H9 (cell line): ENCODE data around the gene PITPNM3. TPM values are rescaled to one million over a fixed set of nuclear protein-coding genes. Genes with fewer than 3 reads are reported as not detected.

Experiments used
- DNase-seq: peaks from one replicate; pipeline ENCODE4 v3.0.0-alpha.2; 2017
- H2AFZ ChIP-seq: one replicate; pipeline ENCODE4 v1.6.1; 2013; ENCODE audit warnings: mild to moderate bottlenecking, low read length, control low read depth, moderate library complexity
- H2AK5ac ChIP-seq: 2 replicates; pipeline ENCODE4 v1.6.1; 2013; ENCODE audit warnings: low read length, control low read depth, mixed read lengths; ENCODE audit not compliant: insufficient read length
- H2BK120ac ChIP-seq: one replicate; pipeline ENCODE4 v1.6.1; 2013; ENCODE audit warnings: low read depth, mild to moderate bottlenecking, low read length, control low read depth, inconsistent platforms; ENCODE audit not compliant: poor library complexity, severe bottlenecking
- H2BK12ac ChIP-seq: 2 replicates; pipeline ENCODE4 v1.6.1; 2013; ENCODE audit warnings: low read length, control low read depth, mixed read lengths, low read depth; ENCODE audit not compliant: insufficient read length
- H2BK15ac ChIP-seq: 2 replicates; pipeline ENCODE4 v1.6.1; 2013; ENCODE audit warnings: low read depth, low read length, control low read depth
- H2BK20ac ChIP-seq: one replicate; pipeline ENCODE4 v1.6.1; 2013; ENCODE audit warnings: low read depth, mild to moderate bottlenecking, low read length, control low read depth, inconsistent platforms; ENCODE audit not compliant: poor library complexity, severe bottlenecking
- H2BK5ac ChIP-seq: 2 replicates; pipeline ENCODE4 v1.6.1; 2013; ENCODE audit warnings: low read length, control low read depth, mixed read lengths; ENCODE audit not compliant: insufficient read length
- H3K14ac ChIP-seq: 2 replicates; pipeline ENCODE4 v1.6.1; 2013; ENCODE audit warnings: low read length, control low read depth; ENCODE audit not compliant: insufficient read depth
- H3K18ac ChIP-seq: 2 replicates; pipeline ENCODE4 v1.6.1; 2013; ENCODE audit warnings: low read depth, mild to moderate bottlenecking, mixed read lengths, low read length, control low read depth; ENCODE audit not compliant: insufficient read length
- H3K23ac ChIP-seq: 2 replicates; pipeline ENCODE4 v1.6.1; 2013; ENCODE audit warnings: low read length, control low read depth, mixed read lengths, low read depth; ENCODE audit not compliant: insufficient read length
- H3K23me2 ChIP-seq: 2 replicates; pipeline ENCODE4 v1.6.1; 2013; ENCODE audit warnings: low read depth, mild to moderate bottlenecking, mixed read lengths, low read length, control low read depth; ENCODE audit not compliant: insufficient read length, poor library complexity, severe bottlenecking
- H3K27ac ChIP-seq: 2 replicates; pipeline ENCODE4 v1.5.1; 2013; ENCODE audit warnings: low read length, control low read depth, mixed read lengths, low read depth; ENCODE audit not compliant: insufficient read length
- H3K27me3 ChIP-seq: 2 replicates; pipeline ENCODE4 v1.6.1; 2013; ENCODE audit warnings: low read length, control low read depth, inconsistent platforms; ENCODE audit not compliant: insufficient read depth
- H3K4ac ChIP-seq: 2 replicates; pipeline ENCODE4 v1.6.1; 2013; ENCODE audit warnings: low read depth, mild to moderate bottlenecking, control low read depth, inconsistent platforms, low read length, moderate library complexity
- H3K4me1 ChIP-seq: 2 replicates; pipeline ENCODE4 v1.6.1; 2013; ENCODE audit warnings: low read length, control low read depth, inconsistent platforms; ENCODE audit not compliant: insufficient read depth
- H3K4me2 ChIP-seq: 2 replicates; pipeline ENCODE4 v1.6.1; 2013; ENCODE audit warnings: low read length, control low read depth, mixed read lengths; ENCODE audit not compliant: insufficient read length, insufficient read depth
- H3K56ac ChIP-seq: 2 replicates; pipeline ENCODE4 v1.6.1; 2013; ENCODE audit warnings: low read depth, mild to moderate bottlenecking, mixed read lengths, low read length, control low read depth; ENCODE audit not compliant: insufficient read length
- H3K79me1 ChIP-seq: 2 replicates; pipeline ENCODE4 v1.6.1; 2013; ENCODE audit warnings: low read depth, mild to moderate bottlenecking, moderate library complexity, low read length, control low read depth, inconsistent platforms; ENCODE audit not compliant: insufficient read depth, poor library complexity, severe bottlenecking
- H3K79me2 ChIP-seq: 2 replicates; pipeline ENCODE4 v1.6.1; 2013; ENCODE audit warnings: low read length, control low read depth, inconsistent platforms; ENCODE audit not compliant: insufficient read depth
- H3K9ac ChIP-seq: 2 replicates; pipeline ENCODE4 v1.6.1; 2013; ENCODE audit warnings: low read length, control low read depth, mixed read lengths; ENCODE audit not compliant: insufficient read length; ENCODE audit errors: extremely low read depth
- H3K9me3 ChIP-seq: one replicate; pipeline ENCODE4 v1.6.1; 2013; ENCODE audit warnings: low read depth, low read length, inconsistent platforms; ENCODE audit not compliant: control insufficient read depth
- H3T11ph ChIP-seq: one replicate; pipeline ENCODE4 v1.6.1; 2013; ENCODE audit warnings: mild to moderate bottlenecking, low read length, control low read depth, inconsistent platforms
- H4K20me1 ChIP-seq: one replicate; pipeline ENCODE4 v1.6.1; 2013; ENCODE audit not compliant: control insufficient read depth, insufficient read length, insufficient read depth
- H4K5ac ChIP-seq: 2 replicates; pipeline ENCODE4 v1.6.1; 2013; ENCODE audit warnings: low read depth, mild to moderate bottlenecking, mixed read lengths, low read length, control low read depth; ENCODE audit not compliant: insufficient read length
- H4K8ac ChIP-seq: replicated peaks from 2 replicates; pipeline ENCODE4 v1.6.1; 2013; ENCODE audit warnings: low read length, control low read depth, mixed read lengths, low read depth; ENCODE audit not compliant: insufficient read length
- H4K91ac ChIP-seq: 2 replicates; pipeline ENCODE4 v1.6.1; 2013; ENCODE audit warnings: low read depth, mild to moderate bottlenecking, moderate library complexity, mixed read lengths, low read length, control low read depth; ENCODE audit not compliant: insufficient read length
- H3K27ac Mint-ChIP-seq, 3 experiments: 2 replicates in 2 of 3; 3 replicates in 1 of 3; pipeline ENCODE4 v1.8.0; 2020 to 2021; ENCODE audit warnings: mixed read lengths in 3 of 3, mild to moderate bottlenecking in 1 of 3, moderate library complexity in 1 of 3
- H3K27me3 Mint-ChIP-seq: 2 replicates; pipeline ENCODE4 v1.8.0; 2021; ENCODE audit warnings: low read depth, mild to moderate bottlenecking, moderate library complexity, mixed read lengths
- H3K36me3 Mint-ChIP-seq, 3 experiments: 2 replicates in 2 of 3; 3 replicates in 1 of 3; pipeline ENCODE4 v1.8.0; 2020 to 2021; ENCODE audit warnings: low read depth in 3 of 3, mixed read lengths in 3 of 3; ENCODE audit not compliant: insufficient read depth in 1 of 3
- H3K4me1 Mint-ChIP-seq, 2 experiments: 2 replicates each; pipeline ENCODE4 v1.8.0; 2020; ENCODE audit warnings: mixed read lengths in 2 of 2
- H3K4me3 Mint-ChIP-seq, 2 experiments: 2 replicates in 1 of 2; 3 replicates in 1 of 2; pipeline ENCODE4 v1.8.0; 2020 to 2021; ENCODE audit warnings: mild to moderate bottlenecking in 2 of 2, mixed read lengths in 2 of 2, moderate library complexity in 1 of 2
- H3K9me3 Mint-ChIP-seq, 2 experiments: 2 replicates in 1 of 2; 3 replicates in 1 of 2; pipeline ENCODE4 v1.8.0; 2020; ENCODE audit warnings: mild to moderate bottlenecking in 2 of 2, mixed read lengths in 2 of 2, moderate library complexity in 1 of 2
- WGBS: extraction: QIAGEN DNeasy Blood & Tissue Kit; methylation state at CpG from one replicate; pipeline ENCODE4 v1.1.7; 2013; ENCODE audit warnings: missing lambda C conversion rate, low lambda C conversion rate, mixed read lengths; ENCODE audit not compliant: insufficient read length; ENCODE audit errors: extremely low coverage; 5-methylcytosine and 5-hydroxymethylcytosine counted together
- total RNA-seq: library from RNA; stranded (reverse); gene quantifications from 2 replicates; pipeline ENCODE4 v1.2.1, GENCODE V29; 2021
- TF ChIP-seq, protein P1 (sequence below): fragments of 200-600 bp; sonication (generic); conservative IDR thresholded peaks from 3 replicates; pipeline ENCODE4 v1.8.0; 2021; ENCODE audit warnings: antibody characterized with exemption, mild to moderate bottlenecking

The PITPNM3 gene
- total RNA-seq, 1 experiment from 2014 or later, result 3.4 TPM

DNA sequence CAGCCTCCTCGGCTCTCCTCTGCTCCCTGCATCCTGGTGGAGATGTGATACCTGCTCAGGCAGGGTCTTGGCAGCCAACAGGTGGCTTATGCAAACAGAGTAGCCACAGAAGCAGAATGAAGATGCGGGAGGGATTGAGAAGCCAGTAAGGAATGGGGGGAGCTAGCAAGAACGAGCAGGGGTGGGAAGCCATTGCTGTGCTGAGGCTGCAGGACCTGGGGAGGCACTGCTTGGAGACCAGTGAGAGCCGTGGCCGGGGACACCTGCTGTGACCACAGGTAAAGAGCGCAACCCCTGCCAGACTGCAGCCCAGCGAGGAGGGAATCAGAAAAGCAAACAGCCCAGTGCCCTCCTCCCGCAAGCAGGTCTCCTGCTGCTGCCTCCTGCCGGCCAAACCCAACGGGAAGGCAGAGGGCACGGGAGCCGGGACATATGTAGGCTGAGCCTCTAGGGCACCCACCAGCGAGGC, 136.1 kb downstream of the PITPNM3 start:
- DNase-seq, result peak; percentile 89
- Histone ChIP-seq H2BK20ac (no peak overlapping the region), H4K5ac (no peak overlapping the region), H3K4ac (no peak overlapping the region), H3K79me2 (no peaks in the 10 kb centered on the region), H3K9me3 (no peaks in the 10 kb centered on the region), H3K79me1 (no peaks in the 10 kb centered on the region), H2BK120ac (no peak overlapping the region), H3K4me1 (no peaks in the 10 kb centered on the region), H3K14ac (no peak overlapping the region), H3K56ac (no peak overlapping the region), H4K8ac (no peak overlapping the region), H3K27ac (no peak overlapping the region), H3K27me3 (no peaks in the 10 kb centered on the region), H3K4me2 (peak overlapping the region; percentile 2), H2BK5ac (no peak overlapping the region), H4K20me1 (no peaks in the 10 kb centered on the region), H2BK15ac (no peak overlapping the region), H3K18ac (no peak overlapping the region), H3K23ac (no peak overlapping the region), H3K9ac (no peak overlapping the region), H2BK12ac (no peak overlapping the region), H2AFZ (no peak overlapping the region), H4K91ac (no peak overlapping the region), H3T11ph (no peak overlapping the region), H2AK5ac (no peak overlapping the region), H3K23me2 (no peaks in the 10 kb centered on the region)
- WGBS, result no CpG with 5 or more reads among the region's 13 CpGs
- peak overlapping the region in 1 of 2 experiments; percentile 10; a peak in 2 of 5 replicates for H3K4me3 Mint-ChIP-seq
- H3K4me1 Mint-ChIP-seq, result peaks cover 16 to 21% of the 10 kb centered on the region in 2 experiments
- H3K36me3 Mint-ChIP-seq, result no peaks in the 10 kb centered on the region
- peak overlapping the region in 2 of 3 experiments; percentile 23 to 49; a peak in 2 of 7 replicates for H3K27ac Mint-ChIP-seq
- H3K9me3 Mint-ChIP-seq, result no peaks in the 10 kb centered on the region
- peaks cover 1% of the 10 kb centered on the region for H3K27me3 Mint-ChIP-seq
- TF ChIP-seq, protein P1, sequence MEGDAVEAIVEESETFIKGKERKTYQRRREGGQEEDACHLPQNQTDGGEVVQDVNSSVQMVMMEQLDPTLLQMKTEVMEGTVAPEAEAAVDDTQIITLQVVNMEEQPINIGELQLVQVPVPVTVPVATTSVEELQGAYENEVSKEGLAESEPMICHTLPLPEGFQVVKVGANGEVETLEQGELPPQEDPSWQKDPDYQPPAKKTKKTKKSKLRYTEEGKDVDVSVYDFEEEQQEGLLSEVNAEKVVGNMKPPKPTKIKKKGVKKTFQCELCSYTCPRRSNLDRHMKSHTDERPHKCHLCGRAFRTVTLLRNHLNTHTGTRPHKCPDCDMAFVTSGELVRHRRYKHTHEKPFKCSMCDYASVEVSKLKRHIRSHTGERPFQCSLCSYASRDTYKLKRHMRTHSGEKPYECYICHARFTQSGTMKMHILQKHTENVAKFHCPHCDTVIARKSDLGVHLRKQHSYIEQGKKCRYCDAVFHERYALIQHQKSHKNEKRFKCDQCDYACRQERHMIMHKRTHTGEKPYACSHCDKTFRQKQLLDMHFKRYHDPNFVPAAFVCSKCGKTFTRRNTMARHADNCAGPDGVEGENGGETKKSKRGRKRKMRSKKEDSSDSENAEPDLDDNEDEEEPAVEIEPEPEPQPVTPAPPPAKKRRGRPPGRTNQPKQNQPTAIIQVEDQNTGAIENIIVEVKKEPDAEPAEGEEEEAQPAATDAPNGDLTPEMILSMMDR, result peak; percentile 64
